HG03095 (cell line): ENCODE results near the gene RPS15A.
"Not testable (repeated sequence)": the region's sequence is repeated elsewhere in the genome, so short reads cannot be mapped to it uniquely, and the experiment has no call there.

Source experiments
- ATAC-seq: cut with Tn5 transposase; IDR thresholded peaks from one replicate; pipeline ENCODE4 v1.9.1; 2021; ENCODE audit warnings: moderate library complexity; ENCODE audit not compliant: unreplicated experiment

RPS15A gene

DNA sequence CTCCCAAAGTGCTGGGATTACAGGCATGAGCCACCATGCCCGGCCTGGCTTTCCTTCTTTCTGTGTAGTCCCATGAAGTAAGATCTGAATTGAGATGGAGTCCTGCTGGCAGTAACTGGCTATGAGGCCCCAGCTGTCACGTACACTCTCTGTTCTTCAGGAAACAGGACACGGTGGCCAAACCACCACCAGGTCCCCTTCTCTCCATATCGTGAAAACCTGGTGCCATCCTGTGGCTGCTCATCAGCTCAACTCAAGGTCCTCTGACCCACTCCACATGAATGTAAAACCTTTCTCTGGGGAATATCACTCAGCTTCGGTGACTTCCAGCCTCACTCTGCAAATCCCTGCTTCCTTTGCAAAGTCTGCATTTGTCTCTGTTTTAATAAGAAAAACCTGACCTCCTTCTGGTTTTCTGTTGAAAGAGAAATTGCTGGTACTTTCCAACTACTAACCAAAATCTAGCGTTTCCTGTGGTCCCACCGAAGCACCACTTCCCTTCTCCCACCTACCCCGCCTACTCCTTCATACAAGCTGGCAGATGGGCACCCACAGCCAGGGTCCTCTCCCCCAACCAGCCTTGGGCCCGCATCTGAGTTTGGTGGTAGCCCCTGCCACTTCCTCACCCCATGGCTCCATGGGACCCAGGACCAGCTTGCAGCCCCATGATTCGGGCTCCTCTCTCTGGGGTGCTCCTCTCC, 32.0 kb downstream of the RPS15A start:
- not testable (repeated sequence) for ATAC-seq

DNA sequence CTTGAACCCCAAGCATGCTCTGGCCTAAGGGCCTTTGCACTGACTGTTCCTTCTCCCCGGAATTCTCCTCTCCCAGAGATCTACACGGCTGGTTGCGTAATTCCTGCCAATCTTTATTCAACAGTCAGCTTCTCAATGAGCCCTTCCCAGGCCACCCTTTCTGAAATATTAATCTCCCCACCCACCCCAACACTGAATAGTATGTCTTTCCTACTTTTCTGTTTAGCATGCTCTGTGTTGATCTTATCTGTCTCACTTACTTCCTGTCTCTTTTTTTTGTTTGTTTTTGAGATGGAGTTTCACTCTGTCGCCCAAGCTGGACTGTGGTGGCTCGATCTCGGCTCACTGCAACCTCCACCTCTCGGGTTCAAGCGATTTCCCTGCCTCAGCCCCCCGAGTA, 33.5 kb downstream of the RPS15A start:
- not testable (repeated sequence) for ATAC-seq

GRCh38 chr16:18742870-18743269, 47.3 kb downstream of the RPS15A start:
- not testable (repeated sequence) for ATAC-seq

GRCh38 chr16:18740027-18740426, 50.1 kb downstream of the RPS15A start:
- ATAC-seq = not testable (repeated sequence)

DNA sequence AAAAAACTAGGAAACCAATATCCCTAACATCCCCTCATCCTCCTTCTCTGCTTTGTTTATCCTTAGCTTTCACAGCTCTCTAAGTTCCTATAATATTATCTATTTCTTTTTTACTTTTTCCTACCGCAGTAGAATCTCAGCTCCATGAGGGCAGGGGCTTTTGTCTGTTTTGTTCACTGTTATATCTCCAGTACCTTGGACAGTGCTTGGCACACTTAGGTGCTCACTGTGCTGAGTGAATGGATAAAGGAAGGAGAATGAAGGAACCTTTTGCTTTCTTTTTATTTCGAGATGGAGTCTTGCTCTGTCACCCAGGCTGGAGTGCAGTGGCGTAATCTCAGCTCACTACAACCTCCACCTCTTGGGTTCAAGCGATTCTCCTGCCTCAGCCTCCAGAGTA, 51.4 kb downstream of the RPS15A start:
- ATAC-seq = not testable (repeated sequence)

DNA sequence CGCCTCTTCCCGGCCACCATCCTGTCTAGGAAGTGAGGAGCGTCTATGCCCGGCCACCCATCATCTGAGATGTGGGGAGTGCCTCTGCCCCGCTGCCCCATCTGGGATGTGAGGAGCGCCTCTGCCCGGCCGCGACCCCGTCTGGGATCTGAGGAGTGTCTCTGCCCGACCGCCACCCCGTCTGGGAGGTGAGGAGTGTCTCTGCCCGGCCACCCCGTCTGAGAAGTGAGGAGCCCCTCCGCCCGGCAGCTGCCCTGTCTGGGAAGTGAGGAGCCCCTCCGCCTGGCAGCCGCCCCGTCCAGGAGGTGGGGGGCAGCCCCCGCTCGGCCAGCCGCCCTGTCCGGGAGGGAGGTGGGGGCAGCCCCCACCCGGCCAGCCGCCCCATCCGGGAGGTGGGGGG, 55.9 kb downstream of the RPS15A start:
- ATAC-seq = not testable (repeated sequence)
